GM12892 (cell line): ENCODE results near the gene JARID2.

Experiments used
- POLR2A ChIP-seq: IDR thresholded peaks from 2 replicates; pipeline ENCODE4 v1.6.1; 2011; ENCODE audit warnings: low read depth, low read length, control low read depth
- POLR2AphosphoS5 ChIP-seq: IDR thresholded peaks from 2 replicates; pipeline ENCODE4 v1.6.1; 2011; ENCODE audit warnings: low read depth, low read length, control low read depth
- TAF1 ChIP-seq: IDR thresholded peaks from 2 replicates; pipeline ENCODE4 v1.6.1; 2011; ENCODE audit warnings: low read depth, mild to moderate bottlenecking, control low read depth, low read length, borderline replicate concordance

- TF ChIP-seq TAF1 (no peak), POLR2AphosphoS5 (no peak), POLR2A (no peak)
Measured at GRCh38 chr6:15393605-15394004, 147.7 kb downstream of the JARID2 start.
